Activated B cell treated with CpG ODN at 0.5 μM for 24 hours (primary cell): ENCODE data around the gene SYNE2. TPM values are rescaled to one million over a fixed set of nuclear protein-coding genes. Genes with fewer than 3 reads are reported as not detected.
A peak's percentile ranks its signal among the peaks of the same experiment; 100 is the strongest.
"Not testable (repeated sequence)": the region's sequence is repeated elsewhere in the genome, so short reads cannot be mapped to it uniquely, and the experiment has no call there.

Source experiments
- ATAC-seq: fragments of 200-7000 bp; cut with Tn5 transposase; one replicate; pipeline ENCODE4 v1.10.0; 2021; ENCODE audit warnings: low read depth, mild to moderate bottlenecking, moderate library complexity
- CTCF ChIA-PET: fragments of 350-600 bp; sonication (Branson Sonifier 250); formaldehyde crosslinking; loops from one replicate; lab custom pipeline; 2021; ENCODE audit warnings: antibody characterized with exemption; lab: Charles Lee
- POLR2A ChIA-PET: fragments of 350-600 bp; sonication (Branson Sonifier 250); formaldehyde crosslinking; loops from one replicate; lab custom pipeline; 2021; ENCODE audit warnings: antibody characterized with exemption; lab: Charles Lee
- DNase-seq: peaks from one replicate; pipeline ENCODE4 v3.0.0; 2022
- H3K27ac Mint-ChIP-seq: one replicate; pipeline ENCODE4 v1.8.0; 2020; ENCODE audit warnings: mixed read lengths
- H3K27me3 Mint-ChIP-seq: one replicate; pipeline ENCODE4 v1.8.0; 2021; ENCODE audit warnings: mixed read lengths
- H3K36me3 Mint-ChIP-seq: one replicate; pipeline ENCODE4 v1.8.0; 2021; ENCODE audit warnings: low read depth, mixed read lengths
- H3K4me1 Mint-ChIP-seq: one replicate; pipeline ENCODE4 v1.8.0; 2021; ENCODE audit warnings: mixed read lengths
- H3K4me3 Mint-ChIP-seq: one replicate; pipeline ENCODE4 v1.8.0; 2020; ENCODE audit warnings: mild to moderate bottlenecking, mixed read lengths
- H3K9me3 Mint-ChIP-seq: one replicate; pipeline ENCODE4 v1.8.0; 2020; ENCODE audit warnings: mixed read lengths
- CTCF ChIP-seq: fragments of 200-600 bp; IDR thresholded peaks from one replicate; pipeline ENCODE4 v1.8.0; 2022; ENCODE audit warnings: antibody characterized with exemption, mild to moderate bottlenecking
- intact Hi-C: fragments of 100-400 bp; cut with micrococcal nuclease; formaldehyde crosslinking; loops from one replicate; pipeline ENCODE4 v1.15.1; 2024
- total RNA-seq: library from RNA; stranded (reverse); gene quantifications from 2 replicates; pipeline ENCODE4 v1.2.3, GENCODE V29; 2022

Gene SYNE2
- total RNA-seq, 1 donor from 2014 or later: 40.1 TPM

- CTCF ChIA-PET: interaction anchor here (1.3 kb wide), 1 partner anchor 129 kb away, joined by 4 read pairs; no protein-coding TSS in a partner anchor
- H3K36me3 Mint-ChIP-seq: peaks cover 35% of the 10 kb centered on the region
- ATAC-seq: no peak
- no peak overlapping the region for H3K27ac Mint-ChIP-seq
- no peak for DNase-seq
- no peak overlapping the region for H3K4me3 Mint-ChIP-seq
- peaks cover 14% of the 10 kb centered on the region for H3K4me1 Mint-ChIP-seq
- H3K27me3 Mint-ChIP-seq: no peaks in the 10 kb centered on the region
- no peaks in the 10 kb centered on the region for H3K9me3 Mint-ChIP-seq
- TF ChIP-seq CTCF: no peak
- POLR2A ChIA-PET: interaction anchor here (0.8 to 1.6 kb wide), 3 partner anchors 9 to 328 kb away, joined by 3 to 8 read pairs (median 3); no protein-coding TSS in a partner anchor
- intact Hi-C loops: loop anchor here (2.0 kb wide), 1 partner anchor 20 kb away; no protein-coding TSS in a partner anchor
These were observed 322.3 kb downstream of the SYNE2 start for GRCh38 chr14:64174922-64175782.

- Mint-ChIP-seq H3K9me3 (no peaks in the 10 kb centered on the region), H3K27me3 (no peaks in the 10 kb centered on the region), H3K27ac (no peak overlapping the region), H3K36me3 (peaks cover 32% of the 10 kb centered on the region), H3K4me1 (peaks cover 10% of the 10 kb centered on the region), H3K4me3 (no peak overlapping the region)
- DNase-seq: no peak
- POLR2A ChIA-PET: interaction anchor here (0.5 kb wide), 1 partner anchor 25 kb away, joined by 3 read pairs; no protein-coding TSS in a partner anchor
- TF ChIP-seq CTCF: no peak
- CTCF ChIA-PET: no interaction called here
- ATAC-seq: no peak
- intact Hi-C loops: no loop called here
These were observed 323.5 kb downstream of the SYNE2 start for GRCh38 chr14:64176330-64176729.

GRCh38 chr14:64178814-64179213 is 326.0 kb downstream of the SYNE2 start:
- no peak for TF ChIP-seq CTCF
- Mint-ChIP-seq H3K4me3 (no peak overlapping the region), H3K36me3 (peaks cover 30% of the 10 kb centered on the region), H3K27me3 (no peaks in the 10 kb centered on the region), H3K27ac (no peak overlapping the region), H3K4me1 (peaks cover 10% of the 10 kb centered on the region), H3K9me3 (no peaks in the 10 kb centered on the region)
- ChIA-PET CTCF (no interaction called here), POLR2A (no interaction called here)
- ATAC-seq (no peak), DNase-seq (no peak)
- intact Hi-C loops: no loop called here

- POLR2A ChIA-PET: interaction anchor here (1.7 kb wide), 1 partner anchor 8 kb away, joined by 3 read pairs; no protein-coding TSS in a partner anchor
- H3K27ac Mint-ChIP-seq, ATAC-seq, H3K4me3 Mint-ChIP-seq, H3K27me3 Mint-ChIP-seq, H3K9me3 Mint-ChIP-seq, H3K4me1 Mint-ChIP-seq, intact Hi-C loops, CTCF ChIA-PET, DNase-seq: not testable (repeated sequence)
- H3K36me3 Mint-ChIP-seq: peaks cover 19% of the 10 kb centered on the region
These were observed 330.1 kb downstream of the SYNE2 start for GRCh38 chr14:64182908-64183307.

- peaks cover 23% of the 10 kb centered on the region for H3K36me3 Mint-ChIP-seq
- H3K27ac Mint-ChIP-seq: peak overlapping the region; percentile 21
- intact Hi-C loops: no loop called here
- ATAC-seq (no peak), DNase-seq (no peak)
- TF ChIP-seq CTCF: no peak
- ChIA-PET POLR2A (interaction anchor here (0.6 to 1.7 kb wide), 3 partner anchors 9 to 15 kb away, joined by 3 to 4 read pairs (median 3); no protein-coding TSS in a partner anchor), CTCF (no interaction called here)
- no peaks in the 10 kb centered on the region for H3K9me3 Mint-ChIP-seq
- no peak overlapping the region for H3K4me3 Mint-ChIP-seq
- no peaks in the 10 kb centered on the region for H3K4me1 Mint-ChIP-seq
- H3K27me3 Mint-ChIP-seq: no peaks in the 10 kb centered on the region
These were observed 331.4 kb downstream of the SYNE2 start for GRCh38 chr14:64184103-64184729.
